ENCODE results near the gene ZBP1.
"Not testable (repeated sequence)": the region's sequence is repeated elsewhere in the genome, so short reads cannot be mapped to it uniquely, and the experiment has no call there.

ZBP1 gene

DNA sequence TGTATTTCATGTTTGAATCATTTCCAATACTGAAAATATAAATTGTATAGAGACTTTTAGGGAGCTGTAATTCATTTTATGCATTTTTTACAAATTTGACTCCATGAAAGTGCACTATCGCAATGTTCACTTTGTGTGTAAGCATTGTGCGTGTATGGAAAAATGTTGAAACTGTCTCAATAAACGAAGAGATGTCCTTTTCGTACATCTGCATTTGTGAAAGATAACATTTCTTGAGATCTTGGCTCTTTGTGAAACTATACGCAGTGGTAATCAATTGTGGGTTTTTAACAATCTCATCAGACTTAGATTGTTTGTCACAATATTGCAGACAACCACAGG, 18.6 kb upstream of the ZBP1 start:
- FAIRE-seq = no peak

DNA sequence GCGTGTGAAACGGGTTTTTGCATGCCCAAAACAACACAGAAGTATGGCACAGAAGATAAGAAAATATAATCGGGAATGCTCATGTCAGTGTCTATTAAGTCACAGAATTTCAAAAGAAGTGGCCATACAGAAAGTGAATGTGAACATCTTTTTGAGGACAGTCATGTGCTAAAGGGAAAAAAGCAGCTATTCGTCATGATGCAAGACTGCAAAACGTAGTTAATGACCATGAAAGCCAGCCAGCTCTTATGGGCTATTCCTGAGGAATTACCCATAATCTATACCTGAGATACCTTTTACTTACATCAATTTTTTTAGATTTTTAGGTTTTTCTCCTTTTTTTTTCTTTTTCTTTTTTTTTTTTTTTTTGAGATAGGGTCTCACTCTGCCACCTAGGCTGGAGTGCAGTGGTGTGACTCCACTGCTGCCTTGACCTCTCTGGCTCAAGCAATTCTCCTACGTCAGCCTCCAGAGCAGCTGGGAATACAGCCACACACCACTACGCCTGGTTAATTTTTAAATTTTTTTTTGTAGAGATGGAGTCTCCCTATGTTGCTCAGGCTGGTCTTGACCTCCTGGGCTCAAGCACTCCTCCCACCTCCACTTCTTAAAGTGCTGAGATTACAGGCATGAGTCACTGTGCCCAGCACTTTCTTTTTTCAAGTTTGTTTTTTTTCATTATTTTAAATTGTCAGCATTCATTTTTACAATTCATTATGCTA, 18.1 kb upstream of the ZBP1 start:
- no peak for FAIRE-seq

DNA sequence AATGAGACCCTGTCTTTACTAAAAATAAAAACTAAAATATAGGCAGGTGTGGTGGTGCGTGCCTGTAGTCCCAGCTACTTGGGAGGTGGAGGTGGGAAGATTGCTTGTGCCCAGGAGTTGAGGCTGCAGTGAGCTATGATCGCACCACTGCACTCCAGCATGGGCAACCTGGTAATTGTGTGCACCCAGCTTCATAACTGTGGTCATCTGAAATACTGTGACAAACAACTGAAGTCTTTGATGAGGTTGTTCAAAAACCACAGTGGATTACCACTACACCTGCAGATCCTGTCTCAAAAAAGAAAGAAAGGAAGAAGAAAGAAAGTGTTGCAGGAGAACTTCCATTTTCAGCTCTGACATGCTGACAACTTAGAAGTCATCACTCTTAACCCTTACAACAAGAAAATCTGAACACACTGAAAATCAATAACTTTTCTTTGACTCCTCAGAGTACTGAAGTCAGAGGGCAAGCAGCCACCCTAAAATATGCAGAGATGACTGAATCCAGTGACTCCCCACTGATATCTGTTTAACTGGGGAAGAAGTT, 13.8 kb upstream of the ZBP1 start:
- no peak for FAIRE-seq

DNA sequence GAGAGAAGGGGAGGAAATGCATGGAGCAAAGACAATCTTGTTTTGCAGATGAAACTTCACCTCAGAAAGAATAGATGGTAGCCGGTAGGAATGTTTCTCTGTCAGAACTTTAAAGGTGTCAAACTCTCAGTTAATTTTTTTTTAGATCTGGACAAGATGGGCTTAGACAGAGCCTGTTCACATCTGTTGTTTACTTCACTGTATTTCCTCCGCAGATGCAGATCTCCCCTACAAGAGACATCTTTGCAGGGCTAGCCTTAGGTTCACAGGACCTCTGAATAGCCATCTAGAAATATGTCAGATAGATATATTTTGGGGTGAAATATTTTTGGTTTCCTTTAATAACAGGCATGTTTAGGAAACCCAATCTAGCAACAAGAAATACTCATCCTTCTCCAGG, 12.1 kb upstream of the ZBP1 start:
- no peak for FAIRE-seq

DNA sequence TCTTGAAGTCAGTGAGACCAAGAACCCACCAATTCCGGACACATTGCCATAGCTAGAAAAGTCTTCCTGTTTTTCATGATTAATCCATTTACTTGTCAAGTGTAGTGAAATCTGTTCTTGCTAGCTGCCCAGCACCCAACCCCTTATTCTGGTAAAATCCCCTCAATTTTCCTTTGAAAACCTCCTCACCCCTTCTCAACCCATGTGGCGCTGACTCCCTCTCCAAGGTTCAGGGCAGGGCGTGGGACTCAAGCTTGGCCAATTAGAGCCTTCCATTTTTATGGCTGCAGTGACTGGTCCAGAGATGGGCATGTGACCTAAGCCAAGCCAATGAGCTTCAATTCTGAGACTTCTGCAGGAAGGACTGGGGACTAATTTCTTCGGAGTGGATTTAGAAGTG, 9.8 kb upstream of the ZBP1 start:
- FAIRE-seq = no peak

DNA sequence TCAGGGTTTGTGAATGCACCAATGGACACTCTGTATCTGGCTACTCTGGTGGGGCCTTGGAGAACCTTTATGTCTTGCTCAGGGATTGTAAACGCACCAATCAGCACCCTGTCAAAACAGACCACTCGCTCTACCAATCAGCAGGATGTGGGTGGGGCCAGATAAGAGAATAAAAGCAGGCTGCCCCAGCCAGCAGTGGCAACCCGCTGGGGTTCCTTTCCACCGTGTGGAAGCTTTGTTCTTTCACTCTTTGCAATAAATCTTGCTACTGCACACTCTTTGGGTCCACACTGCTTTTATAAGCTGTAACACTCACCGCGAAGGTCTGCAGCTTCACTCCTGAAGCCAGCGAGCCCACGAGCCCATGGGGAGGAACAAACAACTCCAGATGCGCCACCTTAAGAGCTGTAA, 9.3 kb upstream of the ZBP1 start:
- not testable (repeated sequence) for FAIRE-seq

DNA sequence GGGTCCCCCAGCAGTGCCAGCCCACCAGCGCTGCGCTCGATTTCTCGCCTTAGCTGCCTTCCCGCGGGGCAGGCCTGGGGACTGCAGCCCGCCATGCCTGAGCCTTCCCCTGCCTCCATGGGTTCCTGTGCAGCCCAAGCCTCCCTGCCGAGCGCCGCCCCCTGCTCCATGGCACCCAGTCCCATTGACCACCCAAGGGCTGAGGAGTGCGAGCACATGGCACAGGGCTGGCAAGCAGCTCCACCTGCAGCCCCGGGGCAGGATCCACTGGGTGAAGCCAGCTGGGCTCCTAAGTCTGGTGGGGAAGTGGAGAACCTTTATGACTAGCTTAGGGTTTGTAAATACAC, 8.7 kb upstream of the ZBP1 start:
- not testable (repeated sequence) for FAIRE-seq

DNA sequence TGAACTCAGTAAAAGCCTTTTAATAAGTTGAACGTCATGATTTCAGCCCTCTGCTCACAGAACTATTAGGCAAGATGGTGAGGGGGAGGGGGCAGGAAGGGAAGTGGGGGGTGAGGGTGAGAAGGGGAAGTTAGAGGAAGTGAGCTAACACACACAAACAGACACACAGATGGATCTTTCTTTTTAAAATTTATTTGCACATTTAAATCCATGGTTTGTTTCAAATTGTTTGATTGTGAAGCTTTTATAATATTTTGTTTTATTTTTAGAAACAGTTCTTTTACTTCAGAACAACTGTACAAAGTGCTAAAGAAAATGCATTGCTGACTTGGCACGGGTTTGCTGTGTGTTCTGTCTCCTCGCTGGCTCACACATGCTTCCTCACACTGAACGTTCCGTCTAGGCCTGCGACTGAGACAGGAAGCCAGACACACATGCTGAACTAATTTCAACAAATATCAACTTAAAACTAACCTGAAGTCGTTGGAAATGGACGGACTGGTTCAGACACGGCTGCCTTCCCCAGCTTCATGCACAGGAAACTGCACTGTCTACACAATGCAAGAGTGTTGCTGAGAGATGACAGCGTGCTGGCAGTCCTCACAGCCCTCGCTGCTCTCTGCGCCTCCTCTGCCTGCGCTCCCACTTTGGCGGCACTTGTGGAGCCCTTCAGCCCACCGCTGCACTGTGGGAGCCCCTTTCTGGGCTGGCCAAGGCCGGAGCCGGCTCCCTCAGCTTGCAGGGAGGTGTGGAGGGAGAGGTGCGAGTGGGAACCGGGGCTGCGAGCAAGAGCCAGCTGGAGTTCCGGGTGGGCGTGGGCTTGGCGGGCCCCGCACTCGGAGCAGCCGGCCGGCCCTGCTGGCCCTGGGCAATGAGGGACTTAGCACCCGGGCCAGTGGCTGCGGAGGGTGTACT, 8.1 kb upstream of the ZBP1 start:
- no peak for FAIRE-seq

DNA sequence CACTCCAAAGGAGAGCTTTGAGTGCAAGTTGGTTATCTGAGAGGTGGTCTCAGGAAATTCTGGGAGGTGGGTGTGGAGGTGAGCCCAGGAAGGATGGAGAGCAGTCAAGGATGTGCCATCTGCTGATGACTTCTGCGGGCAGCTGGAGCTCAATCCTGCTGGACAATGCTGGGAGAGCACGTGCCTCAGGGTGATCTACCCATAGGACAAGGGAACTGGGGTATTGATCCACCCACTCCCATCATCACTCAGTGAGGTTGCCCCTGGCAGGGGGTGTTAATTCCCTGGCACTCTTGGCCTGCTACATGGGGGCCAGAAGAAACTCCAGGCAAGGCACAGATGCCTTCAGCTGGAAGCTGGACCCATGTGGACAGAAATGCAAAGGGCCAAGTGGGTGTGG, 7.1 kb upstream of the ZBP1 start:
- no peak for FAIRE-seq

DNA sequence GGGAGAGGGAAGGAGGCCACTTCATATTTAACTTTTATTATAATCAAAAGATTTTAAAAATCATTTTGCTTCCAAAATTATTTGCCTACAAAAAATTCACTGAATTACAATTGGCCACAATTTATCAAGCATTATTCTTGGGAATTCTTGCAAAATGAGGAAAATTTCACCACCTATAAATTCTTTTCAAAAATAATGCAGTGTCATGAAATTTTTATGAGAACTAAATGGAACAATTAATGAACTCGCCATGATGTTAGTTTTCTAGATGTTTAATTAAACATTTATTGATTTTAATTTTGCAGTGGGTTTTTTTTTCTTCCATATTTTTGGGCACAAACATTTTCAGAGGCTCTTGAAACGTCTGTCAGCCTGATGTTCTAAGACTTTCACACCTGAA, 5.8 kb upstream of the ZBP1 start:
- FAIRE-seq = no peak

DNA sequence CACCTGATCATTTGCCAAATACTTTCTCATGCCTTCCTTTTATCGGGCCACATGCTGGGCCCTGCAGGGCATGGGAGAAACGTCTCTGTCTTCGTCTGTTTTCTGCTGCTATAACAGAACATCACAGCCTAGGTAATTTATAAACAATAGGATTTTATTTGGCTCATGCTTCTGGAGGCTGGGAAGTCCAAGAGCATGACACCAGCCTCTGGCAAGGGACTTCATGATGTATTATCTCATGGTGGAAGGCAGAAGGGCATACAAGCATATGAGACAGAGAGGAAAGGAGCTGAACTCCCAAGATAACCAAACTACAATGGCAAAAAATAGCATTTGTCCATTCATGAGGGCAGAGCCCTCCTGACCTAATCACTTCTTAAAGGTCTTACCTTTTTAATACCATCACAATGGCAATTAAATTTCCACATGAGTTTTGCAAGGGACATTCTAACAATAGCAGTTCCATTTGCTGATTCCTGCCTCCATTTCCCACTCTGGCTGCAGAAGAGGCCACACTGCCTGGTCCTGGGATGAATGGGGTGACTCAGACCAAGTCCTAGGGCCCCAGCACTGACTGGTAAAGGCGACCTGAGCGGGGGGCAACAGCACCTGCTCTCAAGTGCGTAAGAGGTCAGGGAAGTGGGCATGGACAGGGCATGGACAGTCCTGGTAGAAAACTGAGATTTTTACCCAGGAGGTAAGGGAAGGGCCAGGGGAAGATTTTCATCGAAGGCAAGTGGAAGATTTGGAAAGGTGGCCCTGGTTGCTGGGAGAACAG, 5.1 kb upstream of the ZBP1 start:
- FAIRE-seq = no peak

DNA sequence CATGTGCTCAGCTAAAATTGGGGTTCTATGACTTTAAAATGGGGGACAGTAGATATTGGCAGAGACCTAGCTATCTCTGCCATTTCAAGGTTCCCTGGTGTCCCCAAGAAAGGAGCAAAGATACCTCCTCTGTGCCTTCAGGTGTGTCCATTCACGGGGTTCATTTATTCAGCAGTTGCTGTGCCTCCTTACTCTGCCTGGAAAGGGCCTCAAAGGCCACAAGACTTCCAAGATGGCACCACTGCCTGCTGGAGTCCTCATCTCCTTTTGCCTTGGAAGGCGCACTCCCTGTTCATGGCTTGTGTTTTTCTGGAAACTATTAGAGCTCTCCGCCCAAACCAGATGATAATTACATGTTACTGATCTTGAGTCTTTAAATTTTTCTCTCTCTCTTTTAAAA, 3.9 kb upstream of the ZBP1 start:
- no peak for FAIRE-seq

DNA sequence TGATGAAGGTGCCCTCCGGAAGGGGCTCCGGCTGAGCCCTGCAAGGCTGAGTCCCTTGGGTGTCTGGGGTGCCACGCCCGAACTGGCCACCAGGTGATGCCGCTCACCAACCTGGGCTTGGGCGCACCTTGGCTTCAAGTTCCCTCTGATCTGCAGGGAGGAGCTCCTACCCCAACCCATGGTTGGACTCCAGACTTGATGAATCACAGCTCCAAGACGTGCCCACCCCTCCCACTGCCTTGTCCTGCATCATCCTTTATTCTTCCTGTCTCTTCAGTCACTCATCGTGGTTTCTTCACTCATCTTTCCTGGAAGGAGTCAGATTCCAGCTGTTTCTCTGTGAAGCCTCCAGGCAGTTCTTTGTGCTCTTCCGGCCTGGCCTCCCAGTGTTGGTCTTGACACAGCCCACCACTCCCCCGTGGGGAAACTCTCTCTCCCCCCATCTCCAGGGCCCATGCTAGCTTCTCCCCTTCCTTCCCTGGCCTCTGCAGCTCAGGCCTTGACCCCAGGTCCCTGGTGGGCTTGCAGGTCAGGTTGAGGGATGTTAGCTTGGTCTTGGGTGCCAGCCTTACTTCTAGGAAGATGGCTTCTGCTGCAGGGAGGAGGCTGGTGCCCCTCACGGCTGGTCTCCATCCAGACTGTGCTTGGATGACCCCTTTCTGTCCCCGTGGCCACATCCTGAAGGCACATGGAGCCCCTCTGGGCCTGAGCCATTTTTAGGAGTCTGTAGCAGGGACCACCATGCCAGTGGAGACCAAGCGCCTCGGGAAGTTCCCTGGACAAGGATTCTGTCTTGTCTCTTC, 2.6 kb upstream of the ZBP1 start:
- FAIRE-seq = no peak

DNA sequence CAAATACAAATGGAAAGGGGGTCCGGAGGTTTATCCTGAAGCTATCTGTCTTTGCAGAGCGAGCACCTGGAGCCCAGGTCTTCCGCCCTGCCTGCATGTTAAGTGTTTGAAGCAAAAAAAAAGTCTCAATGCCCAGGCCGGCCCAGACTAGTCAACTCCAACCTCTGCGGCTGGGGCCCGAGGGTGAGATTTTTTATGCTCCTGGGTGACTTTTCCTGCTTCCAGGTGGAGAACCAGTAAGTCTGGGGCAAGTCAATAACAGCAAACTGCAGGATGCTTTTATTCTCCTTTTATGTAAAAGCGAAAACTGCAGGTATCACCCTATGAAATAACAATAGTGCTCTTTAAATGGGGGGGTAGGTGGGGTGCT, 2.0 kb upstream of the ZBP1 start:
- no peak for FAIRE-seq

DNA sequence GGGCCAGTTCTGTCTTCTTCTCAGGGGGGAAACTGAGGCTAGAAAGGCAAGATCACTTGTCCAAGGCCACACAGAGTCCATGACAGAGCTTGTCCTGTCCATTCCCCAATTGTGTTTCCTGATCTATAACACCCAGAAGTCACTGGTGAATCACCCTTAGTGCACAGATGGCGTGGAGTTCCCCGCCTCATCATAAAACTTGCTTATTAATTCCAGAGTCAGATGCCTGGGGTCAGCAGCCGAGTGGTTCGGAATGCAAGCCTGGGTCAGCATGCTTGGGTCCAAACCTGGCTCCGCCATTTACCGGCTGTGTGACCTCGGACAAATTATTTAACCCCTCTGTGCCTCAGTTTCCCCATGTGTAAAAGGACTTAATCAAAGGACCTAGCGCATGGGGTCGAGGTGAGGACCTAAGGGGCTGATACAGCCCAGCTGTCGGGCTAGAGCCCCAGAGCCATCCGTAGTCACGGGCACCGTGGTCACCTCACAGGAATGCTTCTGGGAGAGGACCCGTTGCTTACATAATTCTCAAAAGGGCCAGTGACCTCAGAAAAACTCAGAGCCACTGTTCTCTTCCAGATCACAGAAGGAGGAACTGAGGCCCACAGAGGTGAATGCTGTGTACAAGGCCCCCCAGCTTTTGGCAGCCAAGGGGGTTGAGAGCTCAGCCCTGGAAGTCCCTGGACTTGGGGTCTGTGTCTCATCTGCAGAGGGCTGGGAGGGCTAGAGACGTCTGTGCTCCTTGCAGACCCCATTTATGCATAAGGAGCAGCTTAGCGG, 1.4 kb upstream of the ZBP1 start:
- FAIRE-seq = no peak

DNA sequence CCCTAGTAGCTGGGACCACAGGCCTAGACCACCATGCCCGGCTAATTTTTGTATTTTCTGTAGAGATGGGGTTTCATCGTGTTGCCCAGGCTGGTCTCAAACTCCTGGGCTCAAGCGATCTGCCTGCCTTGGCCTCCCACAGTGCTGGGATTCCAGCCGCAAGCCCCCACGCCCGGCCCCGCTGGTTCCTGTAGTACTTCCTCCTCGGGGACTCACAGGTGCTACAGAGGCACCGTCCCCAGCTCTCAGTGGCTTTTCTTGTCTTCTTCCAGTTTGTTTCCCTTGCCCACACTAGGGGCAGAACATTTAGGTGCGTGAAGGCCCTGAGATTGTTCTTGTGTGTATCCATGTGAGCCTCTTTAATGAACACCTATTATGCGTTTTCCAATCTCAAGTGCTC, 773 bp upstream of the ZBP1 start:
- FAIRE-seq = no peak

DNA sequence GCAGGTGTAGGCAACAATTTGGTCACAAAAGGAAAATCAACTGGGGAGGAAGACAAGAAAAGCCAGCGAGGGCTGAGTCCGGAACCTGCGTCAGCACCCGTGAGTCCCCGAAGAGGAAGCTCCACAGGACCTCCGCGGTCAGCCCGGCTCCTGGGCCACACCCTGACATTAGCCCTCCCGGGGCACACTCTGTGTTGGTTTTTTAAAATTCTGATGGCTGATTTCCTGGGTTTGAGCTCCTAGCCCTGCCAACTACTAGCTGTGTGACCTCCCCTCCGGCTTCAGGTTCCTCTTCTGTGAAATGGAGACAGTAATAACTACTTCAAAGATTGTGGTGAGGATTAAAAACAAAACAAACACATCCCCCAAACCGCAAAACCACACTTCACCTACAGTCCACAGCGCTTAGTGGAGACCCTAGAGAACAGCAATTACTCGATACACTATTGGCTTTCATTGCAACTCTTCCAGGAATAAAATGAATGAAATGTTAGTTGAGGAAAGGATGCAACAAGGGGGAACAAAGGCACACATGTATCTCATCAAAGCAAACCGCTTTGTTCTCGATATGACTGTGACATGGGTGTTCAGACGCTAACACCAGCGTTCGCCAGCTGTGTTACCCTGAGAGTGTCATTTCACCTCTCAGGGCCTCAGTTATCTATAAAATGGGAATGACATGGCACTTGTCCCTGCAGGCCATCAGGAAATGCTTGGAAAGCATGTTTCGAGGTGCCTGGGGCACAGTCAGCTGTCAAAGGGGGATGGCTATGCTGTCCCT, 985 bp downstream of the ZBP1 start:
- FAIRE-seq = no peak

DNA sequence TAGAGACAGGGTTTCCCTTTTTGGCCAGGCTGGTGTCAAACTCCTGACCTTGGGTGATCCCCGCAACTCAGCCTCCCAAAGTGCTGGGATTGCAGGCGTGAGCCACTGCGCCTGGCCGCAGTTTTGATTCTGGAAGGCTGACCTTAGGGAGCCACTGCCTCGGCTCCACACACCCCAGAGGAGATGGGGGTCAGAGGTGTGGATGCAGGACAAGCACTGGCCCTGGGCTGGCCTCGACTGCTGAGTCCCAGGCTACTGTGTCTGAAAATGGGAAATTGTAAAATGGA, 1.5 kb downstream of the ZBP1 start:
- FAIRE-seq = no peak

DNA sequence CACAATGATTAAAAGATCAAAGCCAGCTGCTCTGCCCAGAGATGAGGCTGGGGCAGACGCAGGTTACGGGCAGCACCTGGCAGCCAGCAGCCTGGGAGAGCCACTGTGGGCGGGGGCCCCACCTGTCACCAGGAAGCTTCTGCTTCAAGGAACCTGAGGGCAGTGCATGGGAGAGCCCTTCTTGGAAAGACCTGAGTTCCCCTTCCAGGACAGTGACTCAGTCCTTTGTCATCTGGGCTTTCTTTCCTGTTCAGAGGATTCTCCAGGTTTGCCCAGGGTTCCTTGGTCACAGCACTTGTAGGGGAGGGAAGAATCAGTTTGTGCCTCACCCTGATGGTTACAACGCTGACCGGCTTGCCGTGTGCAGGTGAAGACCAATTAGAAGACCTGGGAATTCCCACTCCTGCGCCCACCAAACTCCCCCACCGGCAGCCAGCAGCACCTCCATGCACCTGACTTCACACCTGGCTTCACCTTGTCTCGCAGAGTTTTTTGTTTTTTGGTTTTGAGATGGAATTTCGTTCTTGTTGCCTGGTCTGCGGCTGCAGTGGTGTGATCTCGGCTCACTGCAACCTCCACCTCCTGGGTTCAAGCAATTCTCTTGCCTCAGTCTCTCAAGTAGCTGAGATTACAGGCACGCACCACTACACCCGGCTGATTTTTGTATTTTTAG, 2.0 kb downstream of the ZBP1 start:
- FAIRE-seq = no peak

DNA sequence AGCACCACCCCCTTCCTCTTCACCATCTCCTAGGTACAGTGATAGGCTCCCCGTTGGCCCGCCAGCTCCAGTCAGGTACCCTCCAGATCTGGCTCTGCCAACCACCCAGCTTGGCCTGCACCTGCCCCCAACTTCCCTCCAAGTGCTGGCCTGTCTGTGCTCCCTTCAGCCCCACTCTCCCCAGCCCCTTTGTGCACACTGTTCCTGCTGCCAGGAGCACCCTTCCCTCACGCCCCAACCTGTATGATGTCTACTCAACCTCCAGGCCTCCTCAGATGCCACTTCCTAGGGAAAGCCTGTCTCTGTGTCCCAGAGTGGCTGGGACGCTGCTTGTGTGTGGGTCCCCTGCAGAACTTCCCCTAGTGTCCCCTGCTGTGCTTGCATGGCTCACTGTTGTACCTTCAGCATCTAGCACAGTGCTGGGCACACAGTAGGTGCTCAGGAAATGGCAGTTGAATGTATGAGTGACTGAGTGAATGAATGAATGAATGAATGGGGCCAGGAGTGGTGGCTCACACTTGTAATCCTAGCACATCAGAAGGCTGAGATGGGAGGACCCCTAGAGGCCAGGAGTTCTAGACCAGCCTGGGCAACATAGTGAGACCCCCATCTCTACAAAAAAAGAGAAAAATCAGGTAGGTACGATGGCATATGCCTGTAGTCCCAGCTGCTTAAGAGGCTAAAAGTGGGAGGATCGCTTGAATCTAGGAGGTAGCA, 3.0 kb downstream of the ZBP1 start:
- no peak for FAIRE-seq
